Raji (cell line): Measurements from ENCODE around the gene NUP214.

Source experiments
- POLR2A ChIP-seq: IDR thresholded peaks from 2 replicates; pipeline ENCODE4 v1.6.1; 2011; ENCODE audit warnings: low read depth, low read length, control low read depth; ENCODE audit not compliant: insufficient read depth

The NUP214 gene

DNA sequence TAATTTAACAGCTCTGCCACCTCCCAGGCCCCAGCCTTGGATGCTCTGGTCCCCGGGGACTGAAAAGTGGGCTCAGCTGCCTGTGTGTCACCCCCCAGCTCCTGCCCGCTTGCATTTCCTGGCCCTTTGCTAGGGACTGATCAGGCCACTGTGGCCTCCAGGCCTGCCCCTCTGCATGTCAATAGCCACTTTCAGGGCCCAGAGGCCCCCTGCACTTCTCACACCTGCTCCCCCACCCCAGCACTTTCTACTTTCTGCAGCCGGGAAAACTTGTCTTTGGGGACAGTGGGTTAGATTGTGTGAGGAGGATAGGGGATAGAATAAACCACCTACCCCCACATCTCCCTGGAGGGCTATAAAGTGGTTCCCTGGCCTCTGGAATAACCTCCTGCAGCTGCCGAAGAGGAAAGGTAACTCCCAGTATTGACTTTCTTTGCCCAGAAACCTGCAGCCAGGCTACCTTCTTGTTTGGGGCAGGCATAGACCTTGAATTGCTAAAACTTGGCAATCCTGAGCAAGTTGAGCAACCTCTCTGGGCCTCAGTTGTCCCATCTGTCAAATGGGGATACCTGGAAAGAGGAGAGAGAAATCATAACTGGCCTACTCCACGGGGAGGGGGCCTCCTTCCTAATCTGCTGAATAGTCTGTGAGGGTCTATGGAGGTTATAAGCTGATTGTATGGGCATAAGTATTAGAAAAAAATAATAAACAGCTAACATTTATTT lies 21.2 kb upstream of the NUP214 start:
- no peak for TF ChIP-seq POLR2A

GRCh38 chr9:131105952-131106351 lies 19.4 kb upstream of the NUP214 start:
- TF ChIP-seq POLR2A: no peak

GRCh38 chr9:131107760-131108159 lies 17.6 kb upstream of the NUP214 start:
- TF ChIP-seq POLR2A: no peak

GRCh38 chr9:131111186-131111853 lies 14.1 kb upstream of the NUP214 start:
- TF ChIP-seq POLR2A: no peak

DNA sequence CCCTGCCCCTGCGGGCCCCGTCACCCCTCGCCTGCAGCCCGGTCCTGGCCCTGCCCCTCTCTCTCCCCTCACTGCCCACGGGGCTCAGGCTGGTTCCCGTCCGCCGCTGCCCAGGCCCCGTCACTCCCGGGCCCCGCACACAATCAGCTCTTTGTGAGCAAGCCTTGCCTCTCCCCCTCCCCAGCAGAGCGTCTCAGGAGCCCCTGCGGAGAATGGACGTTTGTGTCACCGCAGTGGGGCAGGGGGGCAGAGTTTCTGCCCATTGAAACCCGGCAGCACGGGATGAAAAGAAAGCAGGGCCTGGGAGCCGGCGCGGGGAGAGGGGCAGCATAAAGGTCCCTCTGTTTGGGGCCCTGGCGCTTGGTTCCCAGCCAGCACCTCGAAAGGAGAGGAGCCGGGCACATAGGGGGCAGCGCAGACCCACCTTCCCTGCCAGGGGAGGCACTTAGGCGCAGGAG lies 13.5 kb upstream of the NUP214 start:
- no peak for TF ChIP-seq POLR2A

DNA sequence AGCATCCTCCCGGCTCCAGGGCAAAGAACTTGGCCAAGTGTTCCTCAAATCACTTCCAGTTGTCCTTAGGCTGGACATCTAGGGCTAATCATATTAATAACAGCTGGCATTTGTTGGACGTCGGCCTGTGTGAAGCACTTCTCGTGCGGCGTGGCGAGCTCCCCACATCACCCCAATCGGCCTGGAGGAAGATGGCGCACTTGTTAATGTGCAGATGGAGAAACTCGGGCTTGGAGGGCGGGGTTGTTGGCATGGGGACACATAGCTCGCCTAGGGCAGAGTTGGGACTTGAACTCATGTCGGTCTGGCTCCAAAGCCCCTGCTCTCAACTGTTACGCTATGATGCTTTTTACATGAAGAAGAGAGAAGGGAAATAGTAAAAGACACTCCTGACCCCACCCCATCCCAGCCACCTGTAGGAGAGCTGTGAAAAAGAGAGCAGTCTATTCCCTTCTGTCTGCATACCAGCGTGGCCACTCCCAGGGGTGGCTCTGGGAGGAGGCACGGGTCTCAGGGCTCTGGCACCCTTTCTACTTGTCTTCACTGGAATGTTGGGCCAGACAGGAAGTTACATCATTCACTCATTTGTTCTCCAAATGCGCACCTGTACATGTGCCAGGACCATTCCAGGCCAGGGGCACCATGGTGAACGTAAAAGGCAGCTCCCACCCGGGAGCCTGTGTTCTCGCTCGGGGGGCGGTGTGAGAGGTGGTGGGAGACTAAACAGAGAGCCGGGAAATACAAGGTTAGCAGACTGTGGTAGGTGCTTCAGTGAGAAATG lies 12.8 kb upstream of the NUP214 start:
- TF ChIP-seq POLR2A: no peak

DNA sequence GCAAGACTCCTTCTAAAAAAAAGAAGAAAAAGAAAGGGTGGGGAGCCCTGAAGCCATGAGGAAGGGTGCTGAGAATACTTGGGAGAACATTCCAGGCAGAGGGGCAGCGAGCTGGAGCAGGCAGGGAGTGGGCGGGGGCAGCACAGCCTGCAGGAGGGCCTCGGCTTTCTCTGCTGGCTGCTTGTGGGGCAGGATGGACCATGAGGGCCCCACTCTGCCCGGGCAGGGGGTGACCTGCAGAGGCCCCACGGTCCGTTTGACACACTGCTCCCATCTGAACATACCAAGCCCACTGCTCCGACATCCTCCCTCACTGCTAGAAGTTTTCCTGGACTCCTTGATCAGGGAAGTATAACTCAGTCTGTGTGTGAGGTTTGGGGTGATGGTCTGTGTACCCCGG lies 11.7 kb upstream of the NUP214 start:
- no peak for TF ChIP-seq POLR2A

DNA sequence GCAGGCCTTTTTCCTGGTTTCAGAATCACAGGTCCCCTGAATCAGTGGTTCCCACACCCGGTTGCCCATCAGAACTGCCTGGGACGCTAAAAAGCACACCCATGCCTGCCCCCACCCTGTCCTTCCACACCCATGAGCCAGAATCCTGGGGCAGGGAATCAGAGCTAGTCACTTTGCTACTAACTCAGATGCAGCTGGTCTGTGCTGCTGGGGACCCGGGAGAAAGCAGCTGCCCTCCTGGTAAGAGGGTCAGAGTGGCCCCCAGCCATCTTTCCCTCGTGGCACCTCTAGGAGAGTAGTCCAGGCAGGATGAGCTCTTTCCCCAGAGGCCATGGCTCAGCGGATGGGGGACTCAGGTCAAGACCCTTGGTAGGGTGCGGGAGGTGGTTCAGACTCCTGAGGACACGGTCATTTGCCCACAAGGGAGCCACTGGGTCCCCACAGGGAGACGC lies 11.3 kb upstream of the NUP214 start:
- TF ChIP-seq POLR2A: no peak

DNA sequence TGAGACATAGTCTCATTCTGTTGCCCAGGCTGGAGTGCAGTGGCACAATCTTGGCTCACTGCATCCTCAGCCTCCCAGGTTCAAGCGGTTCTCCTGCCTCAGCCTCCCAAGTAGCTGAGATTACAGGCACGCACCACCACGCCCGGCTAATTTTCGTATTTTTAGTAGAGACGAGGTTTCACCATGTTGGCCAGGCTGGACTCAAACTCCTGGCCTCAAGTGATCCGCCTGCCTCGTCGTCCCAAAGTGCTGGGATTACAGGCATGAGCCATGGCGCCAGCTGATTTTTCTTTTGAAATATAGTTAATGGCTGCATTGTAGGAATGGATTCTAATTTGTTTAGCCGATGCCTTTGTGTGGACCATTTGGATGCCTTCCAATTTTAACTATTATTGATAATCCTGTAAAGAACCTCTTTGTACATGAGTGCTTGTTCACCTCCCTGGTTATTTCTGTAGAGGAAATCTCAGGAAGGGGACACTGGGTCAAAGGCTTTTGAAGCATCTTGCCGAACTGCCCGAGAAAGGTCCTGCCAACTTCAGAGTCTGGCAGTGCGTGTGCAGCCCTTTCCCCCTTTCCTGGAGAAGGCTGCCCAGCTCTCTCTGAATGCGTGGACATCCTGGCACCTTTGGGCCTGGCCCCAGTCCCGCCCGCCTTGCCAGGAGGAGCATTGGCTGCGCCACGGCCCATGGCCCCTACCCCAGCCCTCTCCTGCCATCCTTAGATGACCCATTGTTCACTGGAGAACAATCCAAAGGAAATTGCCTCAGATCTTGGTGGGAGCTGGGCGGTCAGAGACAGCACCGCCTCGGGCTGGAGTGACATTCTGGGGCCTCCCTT lies 8.9 kb upstream of the NUP214 start:
- no peak for TF ChIP-seq POLR2A

DNA sequence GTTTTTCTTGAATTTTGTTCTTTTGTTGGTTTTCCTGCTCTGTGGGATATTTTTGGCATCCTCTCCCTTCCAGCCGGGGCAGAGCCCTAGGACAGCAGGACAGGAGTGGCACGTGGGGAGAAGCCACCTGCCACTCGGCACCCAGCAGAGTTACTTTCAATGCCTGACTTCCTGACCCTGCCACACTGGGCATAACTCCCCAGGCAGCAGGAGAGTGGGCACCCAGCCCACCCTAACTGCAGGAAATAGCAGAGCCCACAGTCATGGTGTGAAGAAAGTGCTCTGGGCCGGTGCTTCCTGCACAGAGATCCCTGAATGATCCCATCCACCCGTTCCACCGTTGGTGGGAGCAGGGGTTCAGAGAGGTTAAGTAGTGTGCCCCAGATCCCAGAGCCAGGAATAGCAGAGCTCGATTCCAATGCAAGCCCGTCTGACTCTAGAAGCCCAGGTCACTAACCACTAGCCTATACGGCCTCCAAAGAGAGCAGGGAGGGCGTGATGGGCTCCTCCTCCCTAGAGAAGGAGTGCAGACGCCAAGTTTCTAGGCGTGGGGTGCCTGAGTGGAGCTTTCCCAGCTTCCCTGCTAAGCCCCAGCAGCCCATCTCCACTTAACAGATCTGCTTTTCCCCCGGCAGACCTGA lies 8.1 kb upstream of the NUP214 start:
- TF ChIP-seq POLR2A: no peak

GRCh38 chr9:131117762-131118145 lies 7.6 kb upstream of the NUP214 start:
- no peak for TF ChIP-seq POLR2A

- TF ChIP-seq POLR2A: no peak
Observed at GRCh38 chr9:131119600-131119999, 5.8 kb upstream of the NUP214 start.

DNA sequence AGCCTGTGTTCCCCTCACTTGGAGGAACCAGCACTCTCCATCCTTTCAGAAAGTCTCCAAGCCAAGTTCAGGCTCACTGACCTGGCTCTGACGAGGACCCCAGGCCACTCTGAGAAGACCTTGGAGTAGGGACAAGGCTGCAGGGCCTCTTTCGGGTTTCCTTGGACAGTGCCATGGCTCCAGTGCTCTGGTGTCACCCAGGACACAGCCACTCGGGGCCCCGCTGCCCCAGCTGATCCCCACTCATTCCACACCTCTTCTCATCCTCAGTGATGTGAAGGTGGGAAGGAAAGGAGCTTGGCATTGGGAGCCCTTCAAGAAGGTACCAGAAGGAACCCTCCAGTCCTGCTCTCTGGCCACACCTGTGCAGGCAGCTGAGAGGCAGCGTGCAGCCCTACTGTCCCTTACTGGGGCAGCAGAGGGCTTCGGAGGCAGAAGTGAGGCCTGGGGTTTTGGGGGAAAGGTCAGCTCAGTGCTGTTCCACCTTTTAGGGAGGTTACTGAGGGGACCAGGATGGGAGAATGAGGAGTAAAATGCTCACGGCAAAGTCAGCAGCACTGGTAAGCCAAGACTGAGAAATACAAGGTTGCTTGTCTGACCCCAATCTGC lies 4.7 kb upstream of the NUP214 start:
- no peak for TF ChIP-seq POLR2A

- TF ChIP-seq POLR2A: no peak
Observed at GRCh38 chr9:131121346-131121745, 4.0 kb upstream of the NUP214 start.
